Measurements from ENCODE around the gene POLD2.

Gene POLD2

DNA sequence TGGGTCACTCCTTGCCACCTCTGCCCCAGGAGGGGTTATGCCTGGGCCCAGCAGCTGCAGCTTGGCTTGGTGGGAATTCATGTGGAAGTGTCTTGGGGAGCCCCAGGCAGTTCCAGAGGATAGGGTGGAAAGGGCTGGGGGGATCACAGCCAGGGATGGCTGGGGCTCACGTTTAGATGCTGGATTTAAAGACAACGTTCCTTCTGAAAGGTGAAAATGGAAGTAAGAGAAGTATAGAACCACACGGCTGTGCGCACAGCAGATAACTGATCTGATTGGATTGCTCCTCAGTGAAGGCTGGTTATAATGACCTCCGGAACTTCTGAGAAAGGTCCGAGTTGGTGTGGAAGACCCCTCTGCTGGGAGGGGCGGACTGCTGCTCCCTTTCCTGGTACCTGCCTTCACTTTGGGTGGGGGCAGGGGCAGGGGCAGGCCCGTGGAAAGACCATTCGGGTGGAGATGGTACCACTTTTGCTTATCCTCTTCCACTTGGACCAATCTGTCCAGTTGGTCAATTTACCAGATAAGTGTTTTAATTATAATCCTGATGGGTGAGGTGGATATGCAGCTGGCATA lies 25.7 kb upstream of the POLD2 start:
- TF ChIP-seq, protein P1, sequence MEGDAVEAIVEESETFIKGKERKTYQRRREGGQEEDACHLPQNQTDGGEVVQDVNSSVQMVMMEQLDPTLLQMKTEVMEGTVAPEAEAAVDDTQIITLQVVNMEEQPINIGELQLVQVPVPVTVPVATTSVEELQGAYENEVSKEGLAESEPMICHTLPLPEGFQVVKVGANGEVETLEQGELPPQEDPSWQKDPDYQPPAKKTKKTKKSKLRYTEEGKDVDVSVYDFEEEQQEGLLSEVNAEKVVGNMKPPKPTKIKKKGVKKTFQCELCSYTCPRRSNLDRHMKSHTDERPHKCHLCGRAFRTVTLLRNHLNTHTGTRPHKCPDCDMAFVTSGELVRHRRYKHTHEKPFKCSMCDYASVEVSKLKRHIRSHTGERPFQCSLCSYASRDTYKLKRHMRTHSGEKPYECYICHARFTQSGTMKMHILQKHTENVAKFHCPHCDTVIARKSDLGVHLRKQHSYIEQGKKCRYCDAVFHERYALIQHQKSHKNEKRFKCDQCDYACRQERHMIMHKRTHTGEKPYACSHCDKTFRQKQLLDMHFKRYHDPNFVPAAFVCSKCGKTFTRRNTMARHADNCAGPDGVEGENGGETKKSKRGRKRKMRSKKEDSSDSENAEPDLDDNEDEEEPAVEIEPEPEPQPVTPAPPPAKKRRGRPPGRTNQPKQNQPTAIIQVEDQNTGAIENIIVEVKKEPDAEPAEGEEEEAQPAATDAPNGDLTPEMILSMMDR (IDR thresholded peaks at IDR 0.05; ENCODE audit: low read depth, low read length), result no peak
- no peak for DNase-seq (ENCODE audit: low read depth in 2 of 2)
- no peak overlapping the region for H3K4me3 ChIP-seq (replicated peaks in 1 of 2; ENCODE audit: low read depth in 2 of 2, low read length in 2 of 2)

DNA sequence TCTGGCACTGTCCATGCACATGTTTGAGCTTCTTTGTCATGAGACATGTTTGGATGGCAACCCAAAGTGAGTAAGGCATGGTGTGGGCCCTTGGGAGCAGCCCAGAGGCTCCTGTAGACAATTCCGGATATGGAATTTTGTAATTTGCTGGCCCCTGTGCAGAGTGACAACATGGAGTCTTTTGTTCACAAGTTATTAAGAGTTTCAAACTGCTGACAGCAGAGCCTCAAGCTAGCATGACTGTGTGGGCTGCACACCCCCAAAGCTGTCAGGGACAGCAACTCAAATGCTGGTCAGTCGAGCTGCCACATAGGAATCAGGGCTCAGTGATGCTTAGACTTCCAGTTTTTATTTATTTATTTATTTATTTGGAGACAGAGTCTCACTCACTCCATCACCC lies 24.8 kb upstream of the POLD2 start:
- TF ChIP-seq, protein P1 (IDR thresholded peaks at IDR 0.05; ENCODE audit: low read depth, low read length), result no peak
- no peak overlapping the region for H3K4me3 ChIP-seq (replicated peaks in 1 of 2; ENCODE audit: low read depth in 2 of 2, low read length in 2 of 2)
- peak in 1 of 2 donors; percentile 41 for DNase-seq (ENCODE audit: low read depth in 2 of 2)

DNA sequence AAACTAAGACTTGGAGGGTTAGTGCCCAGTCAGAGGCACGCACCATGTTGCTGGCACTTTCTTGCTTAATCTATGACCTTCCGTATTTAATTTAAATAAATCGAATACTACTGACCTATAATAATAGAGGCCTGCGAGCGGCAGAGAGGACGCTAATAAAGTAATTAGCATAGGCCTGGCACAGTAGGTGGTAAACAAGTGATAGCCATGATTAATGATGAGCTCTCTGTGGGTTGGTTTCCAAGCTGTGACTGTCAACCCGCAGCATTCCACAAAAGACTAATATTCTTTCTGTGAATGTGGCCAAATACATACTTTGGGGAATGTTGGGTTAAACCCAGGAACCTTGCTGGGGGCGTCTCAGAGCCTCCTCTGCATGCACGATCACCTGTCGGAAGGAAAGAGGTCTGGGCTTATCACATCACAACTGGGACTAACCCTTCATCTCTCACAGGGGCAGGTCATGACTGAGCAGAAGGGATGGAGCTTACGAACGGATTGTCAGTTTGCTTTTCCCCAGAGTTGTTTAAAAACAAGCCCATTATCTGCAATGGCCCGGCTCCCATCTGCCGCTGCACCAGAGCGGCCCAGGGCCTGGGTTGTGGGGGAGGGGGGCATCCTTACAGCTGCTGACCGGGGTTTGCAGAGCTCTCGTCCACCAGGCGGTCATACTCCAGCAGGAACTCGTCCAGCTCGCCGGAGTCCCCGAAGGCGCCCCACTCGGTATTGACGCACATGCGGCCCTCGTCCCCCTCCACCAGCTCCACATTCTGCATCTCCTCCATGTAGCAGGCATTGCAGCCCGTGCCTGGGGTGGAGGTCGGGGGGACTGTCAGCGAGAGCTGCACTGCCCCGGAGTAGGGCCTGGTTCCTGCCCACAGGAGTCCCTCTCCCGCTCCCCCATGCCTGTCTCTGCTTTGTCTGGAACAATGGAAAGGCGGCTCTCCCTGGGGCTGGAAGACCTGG lies 24.0 kb upstream of the POLD2 start:
- no peak overlapping the region for H3K4me3 ChIP-seq (replicated peaks in 1 of 2; ENCODE audit: low read depth in 2 of 2, low read length in 2 of 2)
- TF ChIP-seq, protein P1 (IDR thresholded peaks at IDR 0.05; ENCODE audit: low read depth, low read length), result no peak
- DNase-seq (ENCODE audit: low read depth in 2 of 2), result no peak

DNA sequence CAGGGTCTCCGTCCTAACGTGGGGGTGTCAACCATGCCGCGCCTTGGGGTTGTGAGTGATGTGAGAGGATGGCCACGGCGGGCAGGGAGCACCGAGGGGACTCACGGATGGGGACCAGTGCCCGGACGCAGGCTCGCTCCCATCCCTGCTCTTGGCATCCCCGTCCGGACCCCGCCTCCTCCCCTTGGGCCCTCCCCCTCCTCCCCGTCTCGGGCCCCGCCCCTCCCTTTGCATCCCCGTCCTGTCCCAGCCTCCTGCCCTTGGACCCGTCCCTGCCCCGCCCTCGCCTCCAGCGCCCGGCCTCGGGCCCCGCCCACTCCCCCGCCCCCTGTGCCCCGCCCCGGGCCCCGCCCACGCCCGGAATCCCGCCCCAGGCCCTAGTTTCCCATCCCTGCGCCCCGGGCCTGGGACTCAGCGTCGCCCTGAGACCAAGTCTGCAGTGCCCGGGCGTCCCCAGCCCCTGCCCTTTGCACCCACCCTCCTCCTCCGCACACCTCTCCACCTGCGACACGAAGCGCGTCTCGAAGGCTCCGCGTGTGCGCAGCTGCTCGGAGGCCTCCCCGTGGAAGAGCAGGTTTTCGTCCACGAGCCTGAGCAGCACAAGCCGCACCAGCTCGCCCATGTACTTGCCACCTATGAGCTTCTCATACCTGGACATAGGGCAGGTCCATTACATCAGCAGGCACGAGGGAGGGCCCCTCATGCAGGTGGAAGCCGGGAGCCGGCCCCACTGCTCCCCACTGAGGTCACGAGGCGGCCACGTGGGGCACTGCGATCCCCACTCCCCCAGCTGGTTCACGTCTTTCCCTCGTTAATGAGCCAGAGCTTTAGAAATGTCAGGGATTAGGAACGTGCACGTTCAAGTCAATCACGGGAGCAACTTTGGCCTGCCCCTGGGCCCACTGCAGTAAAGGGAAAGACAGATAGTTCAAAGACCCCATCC lies 22.9 kb upstream of the POLD2 start:
- TF ChIP-seq, protein P1 (IDR thresholded peaks at IDR 0.05; ENCODE audit: low read depth, low read length), result no peak
- peak overlapping the region; percentile 38 to 45 for H3K4me3 ChIP-seq (replicated peaks in 1 of 2; ENCODE audit: low read depth in 2 of 2, low read length in 2 of 2)
- peak; percentile 49 to 75 for DNase-seq (ENCODE audit: low read depth in 2 of 2)

DNA sequence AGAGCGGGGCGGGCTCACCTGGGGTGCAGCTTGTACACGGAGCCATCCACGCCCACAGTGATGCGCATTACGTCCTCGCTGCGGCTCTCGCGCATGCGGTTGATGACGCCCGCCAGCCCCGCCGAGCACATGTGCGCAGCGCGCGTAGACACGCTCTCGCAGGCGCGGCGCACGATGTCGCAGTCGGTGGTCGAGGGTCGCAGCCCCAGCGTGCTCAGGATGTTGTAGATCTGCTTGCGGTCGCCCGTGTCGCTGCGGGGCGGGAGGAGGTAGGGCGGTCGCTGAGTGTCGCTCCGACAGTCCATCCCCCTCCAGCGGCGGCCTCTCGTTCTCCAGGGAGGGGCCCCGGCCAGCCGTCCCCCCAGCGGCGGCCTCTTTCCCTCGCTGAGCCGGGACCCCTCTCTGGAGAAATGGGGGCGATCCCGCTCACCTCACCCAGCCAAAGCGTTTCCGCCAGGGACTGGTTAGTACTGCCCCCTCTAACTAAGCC lies 22.2 kb upstream of the POLD2 start:
- H3K4me3 ChIP-seq (replicated peaks in 1 of 2; ENCODE audit: low read depth in 2 of 2, low read length in 2 of 2), result peak overlapping the region; percentile 38 to 45
- DNase-seq (ENCODE audit: low read depth in 2 of 2), result no peak
- TF ChIP-seq, protein P1 (IDR thresholded peaks at IDR 0.05; ENCODE audit: low read depth, low read length), result no peak

DNA sequence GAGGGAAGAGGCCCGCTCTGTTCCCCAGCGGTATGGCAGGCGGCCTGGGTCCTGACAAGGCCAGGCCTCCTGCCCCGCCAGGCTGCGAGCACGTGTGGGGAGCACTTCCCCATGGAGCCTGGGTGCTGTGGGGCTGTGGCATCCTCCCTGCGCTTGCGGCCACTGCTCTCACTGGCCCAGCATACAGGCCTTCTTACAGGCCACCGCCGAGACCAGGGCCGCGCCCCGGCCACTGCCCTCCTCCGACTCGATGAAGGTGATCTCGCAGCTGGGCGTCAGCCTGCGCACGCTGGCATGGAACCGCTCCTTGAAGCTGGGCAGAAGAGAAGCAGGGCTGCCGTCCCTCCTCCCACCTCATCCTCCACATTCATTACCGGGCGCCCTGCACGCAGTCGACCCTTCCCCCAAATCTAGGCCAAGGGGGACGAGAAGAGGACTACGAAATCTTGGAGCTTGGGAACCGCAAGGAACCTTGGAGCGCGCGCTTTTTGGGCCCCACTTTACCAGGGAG lies 21.7 kb upstream of the POLD2 start:
- H3K4me3 ChIP-seq (replicated peaks in 1 of 2; ENCODE audit: low read depth in 2 of 2, low read length in 2 of 2), result no peak overlapping the region
- TF ChIP-seq, protein P1 (IDR thresholded peaks at IDR 0.05; ENCODE audit: low read depth, low read length), result no peak
- no peak for DNase-seq (ENCODE audit: low read depth in 2 of 2)

All from cardiac fibroblast (primary cell).